Osteoblast (primary cell): ENCODE measurements around the gene SPRR2G. TPM values are rescaled to one million over a fixed set of nuclear protein-coding genes. Genes with fewer than 3 reads are reported as not detected.
"Not testable (repeated sequence)": the region's sequence is repeated elsewhere in the genome, so short reads cannot be mapped to it uniquely, and the experiment has no call there.

ENCODE experiments used
- DNase-seq: peaks from one replicate; pipeline ENCODE4 v3.0.0; 2011; ENCODE audit warnings: low spot score, mixed read lengths; ENCODE audit not compliant: insufficient read length; ENCODE audit errors: missing footprints
- H2AFZ ChIP-seq: 2 replicates; pipeline ENCODE4 v1.6.0; 2011; ENCODE audit warnings: mild to moderate bottlenecking, low read length
- H3K27ac ChIP-seq: 2 replicates; pipeline ENCODE4 v1.5.1; 2011; ENCODE audit warnings: mild to moderate bottlenecking, low read depth, low read length, moderate library complexity
- H3K27me3 ChIP-seq: 2 replicates; pipeline ENCODE4 v1.6.0; 2012; ENCODE audit warnings: mild to moderate bottlenecking, control low read depth, inconsistent platforms, low read length, moderate library complexity; ENCODE audit not compliant: insufficient read depth
- H3K36me3 ChIP-seq: 2 replicates; pipeline ENCODE4 v1.5.1; 2011; ENCODE audit warnings: mild to moderate bottlenecking, low read length, control low read depth, moderate library complexity; ENCODE audit not compliant: insufficient read depth
- H3K4me1 ChIP-seq: 2 replicates; pipeline ENCODE4 v1.5.1; 2011; ENCODE audit warnings: mild to moderate bottlenecking, low read length, control low read depth, moderate library complexity; ENCODE audit not compliant: insufficient read depth
- H3K4me2 ChIP-seq: 2 replicates; pipeline ENCODE4 v1.6.0; 2011; ENCODE audit warnings: mild to moderate bottlenecking, low read length; ENCODE audit not compliant: insufficient read depth
- H3K4me3 ChIP-seq: fragments of 200-600 bp; sonication (generic); 3 replicates; pipeline ENCODE4 v1.5.1; 2012; ENCODE audit warnings: mild to moderate bottlenecking, low read length, inconsistent platforms; ENCODE audit not compliant: insufficient read depth
- H3K79me2 ChIP-seq: 2 replicates; pipeline ENCODE4 v1.6.0; 2012; ENCODE audit warnings: mild to moderate bottlenecking, low read length, control low read depth, inconsistent platforms; ENCODE audit not compliant: insufficient read depth
- H3K9me3 ChIP-seq: 2 replicates; pipeline ENCODE4 v1.5.1; 2011; ENCODE audit warnings: low read depth, low read length, control low read depth
- H4K20me1 ChIP-seq: 2 replicates; pipeline ENCODE4 v1.6.0; 2012; ENCODE audit warnings: mild to moderate bottlenecking, low read length, control low read depth; ENCODE audit not compliant: insufficient read depth
- total RNA-seq: library from RNA; depleted of rRNA; stranded (reverse); fragments of >200 nt; gene quantifications from 2 replicates; pipeline ENCODE4 v1.2.3, GENCODE V29; 2012
- TF ChIP-seq, protein P1 (sequence below): IDR thresholded peaks from 2 replicates; pipeline ENCODE4 v1.5.1; 2011; ENCODE audit warnings: mild to moderate bottlenecking, low read depth, low read length, moderate library complexity; ENCODE audit errors: extremely low read depth

The SPRR2G gene
- total RNA-seq, 1 donor, result not detected

DNA sequence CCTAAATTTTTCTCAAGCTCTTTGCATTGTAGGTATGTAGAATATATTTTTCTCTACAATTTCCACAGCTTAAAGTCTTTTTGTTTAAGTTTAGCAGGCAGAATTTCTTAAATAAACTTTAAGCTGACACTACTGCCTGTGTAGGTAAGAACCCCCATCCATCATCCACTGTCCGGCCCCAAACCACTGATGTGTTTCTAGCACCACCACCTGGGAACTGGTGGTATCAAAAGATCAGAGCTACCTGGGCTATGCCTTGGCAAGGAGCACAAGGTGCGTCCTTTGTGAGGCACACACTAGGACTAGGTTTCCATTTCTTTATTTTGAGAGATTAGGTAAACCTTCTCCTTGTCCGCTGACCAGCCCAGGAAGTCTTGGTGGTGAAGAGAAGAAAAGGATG lies 42.0 kb upstream of the SPRR2G start:
- TF ChIP-seq, protein P1, sequence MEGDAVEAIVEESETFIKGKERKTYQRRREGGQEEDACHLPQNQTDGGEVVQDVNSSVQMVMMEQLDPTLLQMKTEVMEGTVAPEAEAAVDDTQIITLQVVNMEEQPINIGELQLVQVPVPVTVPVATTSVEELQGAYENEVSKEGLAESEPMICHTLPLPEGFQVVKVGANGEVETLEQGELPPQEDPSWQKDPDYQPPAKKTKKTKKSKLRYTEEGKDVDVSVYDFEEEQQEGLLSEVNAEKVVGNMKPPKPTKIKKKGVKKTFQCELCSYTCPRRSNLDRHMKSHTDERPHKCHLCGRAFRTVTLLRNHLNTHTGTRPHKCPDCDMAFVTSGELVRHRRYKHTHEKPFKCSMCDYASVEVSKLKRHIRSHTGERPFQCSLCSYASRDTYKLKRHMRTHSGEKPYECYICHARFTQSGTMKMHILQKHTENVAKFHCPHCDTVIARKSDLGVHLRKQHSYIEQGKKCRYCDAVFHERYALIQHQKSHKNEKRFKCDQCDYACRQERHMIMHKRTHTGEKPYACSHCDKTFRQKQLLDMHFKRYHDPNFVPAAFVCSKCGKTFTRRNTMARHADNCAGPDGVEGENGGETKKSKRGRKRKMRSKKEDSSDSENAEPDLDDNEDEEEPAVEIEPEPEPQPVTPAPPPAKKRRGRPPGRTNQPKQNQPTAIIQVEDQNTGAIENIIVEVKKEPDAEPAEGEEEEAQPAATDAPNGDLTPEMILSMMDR, result no peak
- no peaks in the 10 kb centered on the region for H3K4me1 ChIP-seq
- no peak for DNase-seq
- H3K36me3 ChIP-seq, result no peaks in the 10 kb centered on the region
- H3K4me3 ChIP-seq, result no peak overlapping the region
- no peaks in the 10 kb centered on the region for H3K9me3 ChIP-seq
- H3K79me2 ChIP-seq, result no peaks in the 10 kb centered on the region
- H3K27ac ChIP-seq, result no peak overlapping the region
- H2AFZ ChIP-seq, result no peak overlapping the region
- H3K4me2 ChIP-seq, result no peak overlapping the region
- H4K20me1 ChIP-seq, result no peaks in the 10 kb centered on the region
- no peaks in the 10 kb centered on the region for H3K27me3 ChIP-seq

DNA sequence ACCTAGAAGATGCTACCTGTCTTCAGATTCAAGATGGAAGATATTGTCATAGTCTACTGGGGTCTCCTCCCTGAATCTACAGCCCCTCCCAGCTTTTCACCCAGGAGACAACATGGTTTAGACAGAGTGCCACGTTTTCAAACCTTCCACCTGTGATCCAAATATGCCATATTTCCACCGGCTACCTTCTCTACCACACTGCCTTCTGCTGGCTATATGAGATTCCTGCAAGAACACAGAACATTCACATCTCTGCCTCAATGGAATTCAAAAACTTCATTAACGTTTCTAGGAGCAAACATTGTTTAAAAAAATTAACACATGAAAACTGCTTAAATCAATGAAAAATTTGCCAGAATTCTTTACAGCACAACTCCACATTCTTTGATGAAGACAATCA lies 39.7 kb upstream of the SPRR2G start:
- no peaks in the 10 kb centered on the region for H3K79me2 ChIP-seq
- no peak overlapping the region for H3K27ac ChIP-seq
- TF ChIP-seq, protein P1, result no peak
- H3K4me2 ChIP-seq, result no peak overlapping the region
- H3K27me3 ChIP-seq, result no peaks in the 10 kb centered on the region
- H3K4me3 ChIP-seq, result no peak overlapping the region
- H3K4me1 ChIP-seq, result no peaks in the 10 kb centered on the region
- no peak for DNase-seq
- no peaks in the 10 kb centered on the region for H3K36me3 ChIP-seq
- H3K9me3 ChIP-seq, result no peaks in the 10 kb centered on the region
- no peak overlapping the region for H2AFZ ChIP-seq
- H4K20me1 ChIP-seq, result no peaks in the 10 kb centered on the region

DNA sequence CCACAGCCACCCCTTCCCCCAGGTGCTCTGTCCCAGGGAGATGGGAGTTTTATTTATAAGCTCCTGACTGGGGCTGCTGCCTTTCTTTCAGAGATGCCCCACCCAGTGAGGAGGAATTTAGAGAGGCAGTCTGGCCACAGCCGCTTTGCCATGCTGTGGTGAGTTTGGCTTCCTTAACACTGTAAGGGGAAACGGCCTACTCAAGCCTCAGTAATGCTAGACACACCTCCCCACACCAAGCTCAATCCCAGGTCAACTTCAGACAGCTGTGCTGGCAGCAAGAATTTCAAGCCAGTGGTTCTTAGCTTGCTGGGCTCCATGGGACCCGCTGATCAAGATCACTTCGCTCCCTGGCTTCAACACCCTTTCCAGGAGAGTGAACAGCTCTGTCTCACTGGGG lies 37.6 kb upstream of the SPRR2G start:
- H4K20me1 ChIP-seq, H3K79me2 ChIP-seq, H3K4me3 ChIP-seq, H3K4me1 ChIP-seq, H3K36me3 ChIP-seq, H3K27me3 ChIP-seq, H3K27ac ChIP-seq, H3K4me2 ChIP-seq, H3K9me3 ChIP-seq, DNase-seq, H2AFZ ChIP-seq: not testable (repeated sequence)

- no peaks in the 10 kb centered on the region for H3K27me3 ChIP-seq
- no peaks in the 10 kb centered on the region for H3K36me3 ChIP-seq
- TF ChIP-seq, protein P1, result no peak
- H3K27ac ChIP-seq, result no peak overlapping the region
- no peaks in the 10 kb centered on the region for H4K20me1 ChIP-seq
- H3K4me2 ChIP-seq, result no peak overlapping the region
- no peaks in the 10 kb centered on the region for H3K4me1 ChIP-seq
- DNase-seq, result no peak
- no peaks in the 10 kb centered on the region for H3K79me2 ChIP-seq
- no peaks in the 10 kb centered on the region for H3K9me3 ChIP-seq
- no peak overlapping the region for H2AFZ ChIP-seq
- no peak overlapping the region for H3K4me3 ChIP-seq
Measured at GRCh38 chr1:153180556-153180955, 29.9 kb upstream of the SPRR2G start.

GRCh38 chr1:153178922-153179321 lies 28.2 kb upstream of the SPRR2G start:
- no peaks in the 10 kb centered on the region for H3K36me3 ChIP-seq
- TF ChIP-seq, protein P1, result no peak
- H3K27me3 ChIP-seq, result no peaks in the 10 kb centered on the region
- no peak overlapping the region for H3K4me2 ChIP-seq
- H3K27ac ChIP-seq, result no peak overlapping the region
- no peak overlapping the region for H3K4me3 ChIP-seq
- no peak for DNase-seq
- no peaks in the 10 kb centered on the region for H3K4me1 ChIP-seq
- H3K79me2 ChIP-seq, result no peaks in the 10 kb centered on the region
- no peaks in the 10 kb centered on the region for H3K9me3 ChIP-seq
- H4K20me1 ChIP-seq, result no peaks in the 10 kb centered on the region
- no peak overlapping the region for H2AFZ ChIP-seq
